GM19238 (cell line): ENCODE data around the gene INPP5E.

ENCODE experiments used
- DNase-seq: peaks from one replicate; pipeline ENCODE4 v3.0.0; 2011; ENCODE audit warnings: low spot score; ENCODE audit not compliant: insufficient read length

Gene INPP5E

DNA sequence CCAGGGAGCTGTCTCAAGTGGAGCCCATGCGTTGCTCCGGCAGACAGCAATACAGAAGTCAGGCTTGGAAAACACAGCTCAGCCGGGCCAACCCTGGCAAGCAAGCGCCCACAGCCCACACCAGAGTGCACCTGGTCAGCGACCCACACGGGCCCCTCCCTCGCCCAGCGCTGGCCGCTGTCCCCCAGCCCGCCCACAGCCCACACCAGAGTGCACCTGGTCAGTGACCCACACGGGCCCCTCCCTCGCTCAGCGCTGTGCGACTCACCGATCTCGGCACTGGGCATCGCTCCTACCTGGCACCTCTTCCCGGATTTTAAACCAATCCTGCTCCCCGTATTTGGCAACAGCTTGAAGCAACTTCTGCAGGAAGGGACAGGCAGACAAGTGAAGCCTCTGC, 52.4 kb downstream of the INPP5E start:
- DNase-seq, result no peak

DNA sequence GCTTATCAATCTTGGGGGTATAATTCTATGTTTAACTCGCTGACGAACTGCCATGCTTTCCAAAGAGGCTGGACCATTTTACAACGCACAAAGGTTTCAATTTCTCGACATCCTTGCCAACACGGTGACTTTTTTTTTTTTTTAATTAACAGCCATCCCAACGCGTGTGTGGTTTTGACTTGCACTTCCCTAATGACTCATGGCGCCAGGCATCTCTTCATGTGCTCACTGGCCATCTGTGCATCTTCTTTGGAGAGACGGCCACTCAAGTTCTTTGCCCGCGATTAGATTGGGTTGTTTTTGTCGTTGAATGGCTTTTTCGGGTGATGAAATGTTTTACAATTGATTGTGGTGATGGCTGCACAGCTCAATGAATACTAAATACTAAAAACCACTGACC, 53.6 kb downstream of the INPP5E start:
- no peak for DNase-seq

DNA sequence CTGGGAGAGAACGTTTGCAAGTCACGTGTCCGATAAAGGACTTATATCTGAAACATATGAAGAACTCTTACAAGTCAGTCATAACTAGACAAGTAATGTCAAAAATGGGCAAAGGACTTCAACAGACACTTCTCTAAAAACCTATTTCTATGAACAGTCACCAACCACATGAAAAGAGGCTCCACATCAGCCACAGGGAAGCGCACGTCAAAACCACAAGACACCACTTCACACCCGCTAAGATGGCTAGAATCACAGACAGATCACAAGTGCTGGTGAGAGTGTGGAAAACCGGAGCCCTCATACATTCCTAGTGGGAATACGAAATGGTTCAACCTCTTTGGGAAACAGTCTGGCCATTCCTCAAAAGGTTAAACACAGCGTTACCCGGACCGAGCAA, 54.6 kb downstream of the INPP5E start:
- no peak for DNase-seq

DNA sequence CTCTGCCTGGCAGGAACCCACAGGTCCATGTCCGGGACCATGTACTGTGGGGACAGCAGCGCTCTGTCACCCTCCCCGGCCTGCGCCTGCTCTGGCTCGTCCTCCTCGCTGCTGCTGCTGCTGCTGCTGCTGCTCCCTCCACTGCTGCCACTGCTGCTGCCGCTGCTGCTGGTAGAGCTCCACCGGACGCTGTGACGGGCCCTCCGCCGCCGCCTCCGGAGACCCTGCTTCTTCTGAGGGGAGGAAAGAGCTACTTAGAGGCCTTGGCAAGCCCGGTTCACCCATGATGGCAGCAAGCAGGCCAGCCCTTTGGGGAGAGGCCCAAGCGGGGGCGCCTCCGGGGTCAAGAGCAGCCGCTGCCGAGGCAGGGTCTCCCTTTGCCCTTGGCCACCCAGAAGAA, 56.2 kb downstream of the INPP5E start:
- no peak for DNase-seq

DNA sequence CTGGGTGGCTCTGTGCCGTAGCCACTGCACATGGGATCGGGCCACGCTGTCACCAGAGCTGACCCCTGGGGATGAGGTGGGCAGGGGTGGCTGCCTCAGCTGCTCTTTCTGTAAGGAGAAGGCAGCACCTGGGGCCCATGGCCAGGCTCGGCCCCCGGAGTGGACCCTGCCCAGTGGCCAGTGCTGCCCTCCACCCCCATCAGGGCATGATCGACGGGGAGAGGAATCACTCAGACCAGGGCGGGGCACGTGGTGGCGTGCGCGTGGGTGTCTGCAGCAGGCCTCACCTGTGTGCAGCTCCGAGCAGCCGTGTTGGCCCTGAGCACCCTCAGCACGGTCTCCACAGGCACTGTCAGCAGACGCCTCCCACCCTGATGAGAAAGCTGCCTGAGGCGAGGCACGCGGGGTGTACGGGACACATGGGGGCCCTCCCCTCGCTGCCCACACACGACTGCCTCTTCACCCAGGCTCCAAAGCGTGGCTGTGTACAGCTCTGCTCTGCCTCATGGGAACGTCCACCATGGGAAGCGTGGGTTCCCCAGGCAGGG, 57.6 kb downstream of the INPP5E start:
- no peak for DNase-seq

DNA sequence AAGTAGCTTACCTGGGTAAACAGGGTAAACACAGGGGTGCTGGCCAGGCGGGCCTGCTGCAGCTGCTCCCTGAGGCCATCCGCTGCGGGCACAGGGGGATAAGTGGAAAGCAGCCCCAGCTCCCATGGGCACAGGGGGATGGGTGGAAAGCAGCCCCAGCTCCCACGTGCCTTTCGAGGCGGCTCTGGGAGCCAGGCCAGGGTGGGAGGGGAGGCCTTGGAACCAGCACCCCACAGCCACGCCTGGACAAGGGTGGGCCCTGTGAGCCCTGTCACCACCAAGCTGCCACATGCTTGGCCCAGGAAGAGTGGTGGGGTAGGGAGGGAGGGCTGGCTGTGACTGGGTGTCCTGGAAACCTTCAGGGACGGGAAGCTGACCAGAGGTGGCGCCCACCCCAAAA, 58.3 kb downstream of the INPP5E start:
- no peak for DNase-seq

DNA sequence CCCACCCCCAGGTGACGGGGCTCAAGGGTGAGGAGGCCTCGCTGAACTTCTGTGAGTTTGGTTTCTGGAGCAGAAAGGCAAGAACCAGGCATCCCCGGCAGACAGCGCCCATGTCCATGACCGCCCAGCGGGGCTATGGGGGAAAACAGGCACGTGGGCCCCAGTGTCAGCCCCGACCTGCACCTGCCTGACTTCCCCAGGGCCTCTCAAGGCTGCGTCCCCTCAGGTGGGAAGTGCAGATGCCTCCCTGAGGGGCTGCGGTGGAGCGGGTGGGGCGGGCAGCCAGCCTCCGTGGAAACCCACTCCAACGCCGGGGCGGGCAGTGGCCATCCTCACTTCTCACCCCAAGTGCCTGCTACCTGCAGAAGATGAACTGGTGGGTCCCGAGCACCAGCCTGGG, 59.3 kb downstream of the INPP5E start:
- no peak for DNase-seq

DNA sequence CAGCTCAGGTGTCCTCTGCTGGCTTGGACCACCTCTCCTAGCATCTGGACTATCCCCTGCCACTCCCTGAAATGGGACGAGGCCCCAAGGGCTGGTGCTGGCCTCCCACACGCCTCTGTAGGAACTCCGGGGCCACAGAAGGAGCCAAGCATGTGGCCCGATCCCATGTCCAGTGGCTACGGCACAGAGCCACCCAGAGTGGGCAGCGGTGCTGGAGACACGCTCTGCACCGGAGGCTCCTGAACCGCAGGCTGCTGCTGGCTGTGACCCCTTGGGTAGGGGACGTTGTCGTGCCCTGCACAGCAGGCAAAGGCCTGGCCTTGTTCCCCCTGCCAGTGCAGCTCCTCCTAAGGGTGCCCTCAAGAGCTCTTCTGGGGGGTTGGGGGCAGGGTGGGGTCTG, 59.8 kb downstream of the INPP5E start:
- DNase-seq, result no peak

DNA sequence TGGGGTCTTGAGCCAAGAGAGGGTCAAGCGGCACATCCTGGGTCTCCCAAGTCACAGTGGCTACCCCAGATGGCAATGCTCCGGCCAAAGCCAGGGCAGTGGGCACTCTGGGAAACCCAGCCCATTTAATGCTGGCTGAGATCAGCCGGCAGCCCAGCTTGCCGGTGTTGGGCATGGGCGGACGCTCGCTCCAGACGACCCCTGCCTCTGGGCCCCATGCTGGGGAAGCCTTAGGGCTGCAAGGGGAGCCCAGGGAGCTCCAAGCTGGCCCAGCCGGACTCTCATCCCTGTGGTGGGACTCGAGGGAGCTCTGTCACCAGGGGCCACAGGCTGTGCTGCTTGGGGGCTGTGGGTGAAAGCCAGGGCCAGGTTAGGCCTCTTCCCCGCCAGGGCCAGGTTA, 60.2 kb downstream of the INPP5E start:
- no peak for DNase-seq

DNA sequence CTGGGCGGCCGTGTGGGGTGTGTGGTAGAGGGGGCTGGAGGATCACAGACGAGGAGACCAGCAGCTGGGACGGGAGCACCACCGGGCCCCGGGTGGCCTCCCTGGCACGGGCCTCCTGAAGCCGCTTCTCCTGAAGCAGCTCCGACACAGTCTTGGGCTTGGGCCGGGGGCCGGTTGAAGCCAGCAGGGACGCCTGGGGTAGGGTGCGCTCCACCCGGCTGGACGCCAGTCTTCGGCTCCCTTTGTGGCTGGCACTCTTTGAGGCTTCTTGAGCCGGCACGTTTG, 60.7 kb downstream of the INPP5E start:
- DNase-seq, result no peak
